Measurements from ENCODE around the gene GPR63. TPM values are rescaled to one million over a fixed set of nuclear protein-coding genes. Genes with fewer than 3 reads are reported as not detected.

GPR63 gene
- total and polyA plus RNA-seq, 2 donors (not counting 1 experiment from before 2014, with no cell fraction given), result 1.2 to 3.0 TPM

DNA sequence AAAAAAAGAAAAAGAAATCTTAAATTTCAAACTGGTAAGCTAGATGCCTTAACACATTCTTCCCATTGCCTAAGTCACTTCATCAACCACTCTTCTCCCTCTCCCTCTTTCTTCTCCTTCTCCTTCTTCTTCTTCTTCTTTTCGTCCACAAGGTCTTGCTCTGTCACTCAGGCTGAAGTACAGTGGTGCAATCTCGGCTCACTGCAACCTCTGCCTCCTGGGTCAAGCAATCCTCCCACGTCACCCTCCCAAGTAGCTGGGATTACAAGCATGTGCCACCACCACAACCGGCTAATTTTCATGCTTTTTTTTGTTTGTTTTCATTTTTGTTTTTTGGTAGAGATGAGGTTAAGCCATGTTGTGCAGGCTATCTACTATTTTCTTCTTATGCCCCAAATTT, 60.2 kb downstream of the GPR63 start:
- TF ChIP-seq EZH2 (IDR thresholded peaks at IDR 0.05; ENCODE audit: low read length, missing control alignments) (no peak), CTCF (conservative IDR thresholded peaks at IDR 0.05 in 1 of 2, IDR thresholded peaks at IDR 0.05 in 1 of 2; ENCODE audit: low read depth in 1 of 2, low read length in 2 of 2) (no peak)
- H2AFZ ChIP-seq (ENCODE audit: low read length), result no peak overlapping the region

DNA sequence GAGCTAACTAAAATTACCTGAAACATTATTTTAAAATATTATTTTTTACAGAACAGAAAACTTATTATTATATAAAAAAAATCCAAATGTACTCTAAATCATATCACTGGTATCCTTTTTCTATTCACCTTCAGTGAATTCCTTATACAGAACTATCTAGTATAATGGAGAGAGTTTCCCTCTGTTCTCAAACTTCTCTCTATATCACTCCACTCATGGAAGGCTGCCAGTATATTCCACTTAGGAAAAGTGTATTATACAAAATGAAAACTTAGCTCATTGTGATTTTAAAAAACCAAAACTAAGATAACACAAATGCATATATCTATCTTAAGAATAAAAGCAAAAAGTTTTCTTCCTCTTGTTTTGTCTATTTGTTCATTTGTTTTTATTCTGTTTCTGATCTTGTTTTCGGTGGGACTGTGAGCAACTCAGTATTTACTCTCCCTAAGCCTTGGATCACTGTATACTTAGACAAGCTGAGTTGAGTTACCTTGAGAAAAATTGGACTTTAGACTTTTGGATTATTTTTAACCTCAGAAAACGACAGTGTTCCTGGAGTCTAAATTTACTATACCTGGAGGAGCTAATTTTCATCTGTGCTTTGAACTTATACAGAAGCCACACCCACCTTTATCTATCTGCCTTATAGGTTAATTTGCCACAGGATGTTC, 61.4 kb downstream of the GPR63 start:
- no peaks in the 10 kb centered on the region for H3K27me3 ChIP-seq (ENCODE audit: control insufficient read depth, insufficient read depth, low read length)
- TF ChIP-seq EZH2 (IDR thresholded peaks at IDR 0.05; ENCODE audit: low read length, missing control alignments), result no peak
- TF ChIP-seq CTCF (conservative IDR thresholded peaks at IDR 0.05 in 1 of 2, IDR thresholded peaks at IDR 0.05 in 1 of 2; ENCODE audit: low read depth in 1 of 2, low read length in 2 of 2), result no peak
- no peaks in the 10 kb centered on the region for H3K79me2 ChIP-seq (ENCODE audit: control insufficient read depth, insufficient read depth, low read length)
- H3K4me3 ChIP-seq (replicated peaks in 1 of 4; ENCODE audit: control extremely low read depth in 1 of 4, insufficient read depth in 1 of 4, low read depth in 3 of 4, low read length in 4 of 4), result no peak overlapping the region
- no peaks in the 10 kb centered on the region for H3K4me1 ChIP-seq (ENCODE audit: control insufficient read depth, extremely low read depth, insufficient read depth, low read length)
- H3K9me3 ChIP-seq (ENCODE audit: control insufficient read depth, insufficient read depth, low read depth, low read length), result no peaks in the 10 kb centered on the region
- DNase-seq (ENCODE audit: low read depth in 2 of 2), result no peak
- no peak overlapping the region for H3K9ac ChIP-seq (ENCODE audit: insufficient read depth, low read length)
- no peaks in the 10 kb centered on the region for H3K36me3 ChIP-seq (ENCODE audit: control insufficient read depth, insufficient read depth, low read length)
- H4K20me1 ChIP-seq (ENCODE audit: control insufficient read depth, extremely low read depth, insufficient read depth, low read length), result no peaks in the 10 kb centered on the region
- no peak overlapping the region for H2AFZ ChIP-seq (ENCODE audit: low read length)
- no peak overlapping the region for H3K27ac ChIP-seq (ENCODE audit: insufficient read depth, low read length)
- H3K4me2 ChIP-seq (ENCODE audit: extremely low read depth, insufficient read depth, low read length), result no peak overlapping the region

More for the DNA sequence above, 60.2 kb downstream of the GPR63 start:
- Histone ChIP-seq H3K36me3 (ENCODE audit: control insufficient read depth, insufficient read depth, low read length) (no peaks in the 10 kb centered on the region), H4K20me1 (ENCODE audit: control insufficient read depth, extremely low read depth, insufficient read depth, low read length) (no peaks in the 10 kb centered on the region), H3K4me1 (ENCODE audit: control insufficient read depth, extremely low read depth, insufficient read depth, low read length) (no peaks in the 10 kb centered on the region), H3K4me3 (replicated peaks in 1 of 4; ENCODE audit: control extremely low read depth in 1 of 4, insufficient read depth in 1 of 4, low read depth in 3 of 4, low read length in 4 of 4) (no peak overlapping the region), H3K4me2 (ENCODE audit: extremely low read depth, insufficient read depth, low read length) (no peak overlapping the region), H3K27ac (ENCODE audit: insufficient read depth, low read length) (no peak overlapping the region), H3K79me2 (ENCODE audit: control insufficient read depth, insufficient read depth, low read length) (no peaks in the 10 kb centered on the region), H3K27me3 (ENCODE audit: control insufficient read depth, insufficient read depth, low read length) (no peaks in the 10 kb centered on the region), H3K9ac (ENCODE audit: insufficient read depth, low read length) (no peak overlapping the region), H3K9me3 (ENCODE audit: control insufficient read depth, insufficient read depth, low read depth, low read length) (no peaks in the 10 kb centered on the region)
- DNase-seq (ENCODE audit: low read depth in 2 of 2), result no peak

- no peaks in the 10 kb centered on the region for H3K79me2 ChIP-seq (ENCODE audit: control insufficient read depth, insufficient read depth, low read length)
- DNase-seq (ENCODE audit: low read depth in 2 of 2), result no peak
- no peaks in the 10 kb centered on the region for H3K27me3 ChIP-seq (ENCODE audit: control insufficient read depth, insufficient read depth, low read length)
- no peaks in the 10 kb centered on the region for H4K20me1 ChIP-seq (ENCODE audit: control insufficient read depth, extremely low read depth, insufficient read depth, low read length)
- no peaks in the 10 kb centered on the region for H3K9me3 ChIP-seq (ENCODE audit: control insufficient read depth, insufficient read depth, low read depth, low read length)
- H2AFZ ChIP-seq (ENCODE audit: low read length), result no peak overlapping the region
- H3K4me3 ChIP-seq (replicated peaks in 1 of 4; ENCODE audit: control extremely low read depth in 1 of 4, insufficient read depth in 1 of 4, low read depth in 3 of 4, low read length in 4 of 4), result no peak overlapping the region
- no peaks in the 10 kb centered on the region for H3K36me3 ChIP-seq (ENCODE audit: control insufficient read depth, insufficient read depth, low read length)
- H3K9ac ChIP-seq (ENCODE audit: insufficient read depth, low read length), result no peak overlapping the region
- H3K4me2 ChIP-seq (ENCODE audit: extremely low read depth, insufficient read depth, low read length), result no peak overlapping the region
- TF ChIP-seq EZH2 (IDR thresholded peaks at IDR 0.05; ENCODE audit: low read length, missing control alignments) (no peak), CTCF (conservative IDR thresholded peaks at IDR 0.05 in 1 of 2, IDR thresholded peaks at IDR 0.05 in 1 of 2; ENCODE audit: low read depth in 1 of 2, low read length in 2 of 2) (no peak)
- H3K4me1 ChIP-seq (ENCODE audit: control insufficient read depth, extremely low read depth, insufficient read depth, low read length), result no peaks in the 10 kb centered on the region
- H3K27ac ChIP-seq (ENCODE audit: insufficient read depth, low read length), result no peak overlapping the region
These were observed 70.5 kb downstream of the GPR63 start for GRCh38 chr6:96766769-96767168.

All from fibroblast of lung (primary cell).